Heart right ventricle (tissue), 16 donors: ENCODE data around the gene ATF2. TPM values are rescaled to one million over a fixed set of nuclear protein-coding genes. Genes with fewer than 3 reads are reported as not detected.

Source experiments
- ATAC-seq, 8 donors: fragments of 200-7000 bp; cut with Tn5 transposase; one replicate each; pipeline ENCODE4 v1.9.1; 2020; ENCODE audit warnings: mild to moderate bottlenecking in 8 of 8, moderate library complexity in 8 of 8, moderate number of reproducible peaks in 1 of 8
- DNase-seq, 2 donors: peaks; one replicate each; pipeline ENCODE4 v3.0.0-alpha.2; 2020
- H3K27ac ChIP-seq, 10 donors: fragments of 200-600 bp; sonication (generic) in 2 of 10; one replicate each; pipeline versions ENCODE4 v1.5.0 to v1.8.0; 2020 to 2022; ENCODE audit warnings: mild to moderate bottlenecking in 3 of 10
- H3K27me3 ChIP-seq, 7 donors: fragments of 200-600 bp; one replicate each; pipeline ENCODE4 v1.8.0; 2021 to 2022; ENCODE audit warnings: mild to moderate bottlenecking in 2 of 7
- H3K36me3 ChIP-seq, 9 donors: fragments of 200-600 bp; sonication (generic) in 1 of 9; one replicate each; pipeline versions ENCODE4 v1.5.0 to v1.8.0; 2020 to 2022; ENCODE audit warnings: mild to moderate bottlenecking in 2 of 9
- H3K4me1 ChIP-seq, 9 donors: fragments of 200-600 bp; sonication (generic) in 1 of 9; one replicate each; pipeline versions ENCODE4 v1.5.0 to v1.8.0; 2020 to 2022; ENCODE audit warnings: mild to moderate bottlenecking in 4 of 9
- H3K4me3 ChIP-seq, 10 donors: fragments of 200-600 bp; sonication (generic) in 2 of 10; one replicate each; pipeline versions ENCODE4 v1.5.0 to v1.8.0; 2020 to 2022; ENCODE audit warnings: mild to moderate bottlenecking in 7 of 10, moderate library complexity in 2 of 10
- H3K9me3 ChIP-seq, 11 donors: fragments of 200-600 bp in 10 of 11; sonication (generic) in 2 of 11; one replicate each; pipeline versions ENCODE4 v1.5.0 to v1.8.0; 2013 to 2022; ENCODE audit warnings: mild to moderate bottlenecking in 2 of 11, control low read depth in 1 of 11, moderate library complexity in 1 of 11
- CTCF ChIP-seq, 9 donors: fragments of 200-600 bp; sonication (generic) in 2 of 9; IDR thresholded peaks; one replicate each; pipeline versions ENCODE4 v1.5.0 to v1.8.0; 2021 to 2022; ENCODE audit warnings: antibody characterized with exemption in 9 of 9, mild to moderate bottlenecking in 5 of 9, moderate library complexity in 1 of 9
- WGBS, 2 donors: extraction: QIAGEN DNeasy Blood & Tissue Kit; methylation state at CpG; one replicate each; pipeline ENCODE4 v1.1.7; 2013; ENCODE audit warnings: inconsistent platforms in 1 of 2; 5-methylcytosine and 5-hydroxymethylcytosine counted together
- intact Hi-C, 10 donors: fragments of 100-400 bp; cut with DNase I; formaldehyde crosslinking; loops; one replicate each; pipeline versions ENCODE4 v1.11.1 to v1.14.2; 2022
- polyA plus RNA-seq, 2 donors: library from polyadenylated mRNA; stranded (reverse); fragments of 200-250 nt; gene quantifications; one replicate each; pipeline ENCODE4 v1.2.3, GENCODE V29; 2013
- total RNA-seq, 10 donors: library from RNA; stranded (reverse); fragmentation: NEBNext Ultra II Directional in 3 of 10; extraction: Animal tissue kit (Norgen Biotek cat#: 25700) in 3 of 10; gene quantifications; one replicate each; pipeline versions ENCODE4 v1.2.1 to v1.2.4, GENCODE V29; 2021 to 2023
- donor health status: Arrhythmogenic right ventricular cardiomyopathy.
- donor health status: ischemic (EF 13 %, LVEDD 7.1; RV severe dilation, severe dysfunction).
- donor health status: healthy with polysubstance abuse.
- donor health status: DM: no; HTN: yes; CAD: no.
- donor health status: DM: no; HTN: no; CAD: no.
- donor health status: ischemic (EF 25% LVEDD 6.9; RV normal size, moderate dysfunction).
- donor health status: ischemic (EF 25% LVEDD 5.7; RV mildly dilated, moderate dysfunction).
- donor health status: healthy.
- donor health status: DM: yes; HTN: yes; CAD: no.
- donor health status: Ischemic cardiomyopathy.
- donor health status: ischemic (EF 35%, LVEDD 5.7; RV mildly dilated, moderate dysfunction).
- donor health status: nonischemic (EF 11% LVEDD 7.7; RV severe dilation, severe dysfunction).
- donor health status: DM: yes; HTN: yes; CAD: no.
- donor health status: PGD.
- donor health status: ischemic (EF 29% LVEDD 5.4; RV normal size, mild dysfunction).
- donor health status: nonischemic (EF 23%, LVEDD 6.1; RV moderate dilation, normal function).

The ATF2 gene
- total and polyA plus RNA-seq, 12 donors: 7.8 to 39.8 (median 29.0) TPM

- intact Hi-C loops: loop anchor here in 2 of 10 donors (10.0 kb wide), 2 partner anchors 69 to 79 kb away; no protein-coding TSS in a partner anchor
- Histone ChIP-seq H3K9me3 (no peaks in the 10 kb centered on the region), H3K27me3 (peaks cover 0 to 20% (median 0%) of the 10 kb centered on the region in 7 donors), H3K4me1 (peaks cover 0 to 6% (median 0%) of the 10 kb centered on the region in 9 donors), H3K36me3 (no peaks in the 10 kb centered on the region), H3K27ac (no peak overlapping the region), H3K4me3 (no peak overlapping the region)
- ATAC-seq (no peak), DNase-seq (no peak)
- no peak for TF ChIP-seq CTCF (IDR thresholded peaks at IDR 0.05)
- WGBS, 2 donors: 71 to 80% methylated on average over 3 of the region's 3 CpGs
Measured at GRCh38 chr2:175205523-175205922, 37.5 kb upstream of the ATF2 start.

GRCh38 chr2:175203621-175204496 lies 35.9 kb upstream of the ATF2 start:
- H3K27me3 ChIP-seq: peaks cover 0 to 20% (median 0%) of the 10 kb centered on the region in 7 donors
- intact Hi-C loops: loop anchor here in 3 of 10 donors (5.0 to 10.0 kb wide), 3 partner anchors 71 to 81 kb away; no protein-coding TSS in a partner anchor
- 32 to 37% methylated on average over 12 of the region's 12 CpGs for whole genome bisulfite sequencing, 2 donors
- no peaks in the 10 kb centered on the region for H3K36me3 ChIP-seq
- DNase-seq: peak; percentile 16 to 40
- no peak overlapping the region for H3K4me3 ChIP-seq
- ATAC-seq: peak in 7 of 8 donors; percentile 46 to 83 (median 67)
- peak in 8 of 9 donors; percentile 20 to 59 (median 50) for TF ChIP-seq CTCF (IDR thresholded peaks at IDR 0.05)
- H3K9me3 ChIP-seq: no peaks in the 10 kb centered on the region
- peaks cover 0 to 6% (median 0%) of the 10 kb centered on the region in 9 donors for H3K4me1 ChIP-seq
- no peak overlapping the region for H3K27ac ChIP-seq

GRCh38 chr2:175195012-175195411 lies 27.0 kb upstream of the ATF2 start:
- no peak for DNase-seq
- H3K4me3 ChIP-seq: no peak overlapping the region
- ATAC-seq: no peak
- H3K9me3 ChIP-seq: peaks cover 0 to 14% (median 0%) of the 10 kb centered on the region in 11 donors
- H3K36me3 ChIP-seq: no peaks in the 10 kb centered on the region
- intact Hi-C loops: no loop called here
- TF ChIP-seq CTCF (IDR thresholded peaks at IDR 0.05): no peak
- H3K27ac ChIP-seq: no peak overlapping the region
- no peaks in the 10 kb centered on the region for H3K4me1 ChIP-seq
- H3K27me3 ChIP-seq: peaks cover 0 to 13% (median 0%) of the 10 kb centered on the region in 7 donors

- TF ChIP-seq CTCF (IDR thresholded peaks at IDR 0.05): no peak
- no peaks in the 10 kb centered on the region for H3K4me1 ChIP-seq
- no peak overlapping the region for H3K27ac ChIP-seq
- no peaks in the 10 kb centered on the region for H3K27me3 ChIP-seq
- 51 to 61% methylated on average over 1 of the region's 1 CpG for WGBS, 2 donors
- ATAC-seq (no peak), DNase-seq (no peak)
- no peaks in the 10 kb centered on the region for H3K36me3 ChIP-seq
- H3K9me3 ChIP-seq: peaks cover 0 to 14% (median 0%) of the 10 kb centered on the region in 11 donors
- intact Hi-C loops: loop anchor here in 2 of 10 donors (5.0 to 10.0 kb wide), 2 partner anchors 74 to 291 kb away; no protein-coding TSS in a partner anchor
- no peak overlapping the region for H3K4me3 ChIP-seq
Measured at GRCh38 chr2:175188761-175189160, 20.8 kb upstream of the ATF2 start.
